ENCODE measurements around the gene GNPDA1. TPM values are rescaled to one million over a fixed set of nuclear protein-coding genes. Genes with fewer than 3 reads are reported as not detected.

Gene GNPDA1
- total RNA-seq, 5 donors from 2014 or later (not counting 1 experiment from before 2014, with no cell fraction given), result 12.6 to 30.3 (median 29.3) TPM

DNA sequence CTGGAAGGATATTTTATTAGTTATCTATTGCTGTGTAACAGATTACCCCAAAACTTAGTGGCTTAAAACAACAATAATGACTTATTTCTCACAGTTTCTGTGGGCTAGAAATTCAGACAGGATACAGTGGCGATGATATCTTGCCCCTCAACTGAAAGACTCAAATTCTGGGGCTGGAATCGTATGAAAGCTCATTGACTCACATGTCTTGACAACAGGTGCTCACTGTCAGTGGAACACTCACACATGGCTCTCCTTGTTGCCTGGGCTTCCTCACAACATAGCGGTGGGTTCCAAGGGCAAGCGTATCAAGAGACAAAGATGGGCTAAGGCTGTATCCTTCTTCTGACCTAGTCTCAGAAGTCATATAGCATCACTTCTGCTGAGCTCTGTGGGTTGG lies 3.7 kb upstream of the GNPDA1 start:
- DNase-seq (peak in 1 of 35 experiments; percentile 40), ATAC-seq (replicated peaks in 1 of 4) (peak in 3 of 4 experiments; percentile 10 to 27 (median 16))
- Mint-ChIP-seq H3K27ac (peak overlapping the region; percentile 93), H3K4me1 (peaks cover 43 to 73% (median 62%) of the 10 kb centered on the region in 3 donors), H3K9me3 (peaks cover 0 to 3% (median 3%) of the 10 kb centered on the region in 3 donors), H3K27me3 (no peaks in the 10 kb centered on the region), H3K36me3 (no peaks in the 10 kb centered on the region), H3K4me3 (peak overlapping the region; percentile 54 to 78 (median 67))
- POLR2A ChIA-PET, result interaction anchor here (0.6 to 0.9 kb wide), 6 partner anchors 28 to 93 kb away, joined by 3 to 11 read pairs (median 4); no protein-coding TSS in a partner anchor
- Histone ChIP-seq H3K4me3 (ENCODE audit: control insufficient read depth in 1 of 2, extremely low read depth in 1 of 2, low read length in 1 of 2) (no peak overlapping the region), H3K36me3 (ENCODE audit: control insufficient read depth in 2 of 2, extremely low read depth in 1 of 2, insufficient read depth in 1 of 2, low read length in 1 of 2) (no peaks in the 10 kb centered on the region), H3K9me3 (no peaks in the 10 kb centered on the region), H3K4me1 (ENCODE audit: control insufficient read depth in 1 of 2, extremely low read depth in 1 of 2, insufficient read depth in 2 of 2, low read length in 2 of 2) (peaks cover 21 to 68% of the 10 kb centered on the region in 2 experiments), H3K27ac (ENCODE audit: low read length) (peak overlapping the region; percentile 77), H3K27me3 (replicated peaks in 1 of 2; ENCODE audit: control insufficient read depth in 2 of 2, extremely low read depth in 1 of 2, insufficient read depth in 2 of 2, low read length in 1 of 2) (no peaks in the 10 kb centered on the region)
- 29% methylated on average over 2 of the region's 4 CpGs for WGBS (ENCODE audit: insufficient coverage)
- CTCF ChIA-PET, result interaction anchor here (0.6 to 5.7 kb wide), 15 partner anchors 8 to 693 kb away, joined by 3 to 48 read pairs (median 4); partner anchors contain the start of genes NDFIP1 (in 1 of the 2) and RNF14 (in 1 of the 2)

DNA sequence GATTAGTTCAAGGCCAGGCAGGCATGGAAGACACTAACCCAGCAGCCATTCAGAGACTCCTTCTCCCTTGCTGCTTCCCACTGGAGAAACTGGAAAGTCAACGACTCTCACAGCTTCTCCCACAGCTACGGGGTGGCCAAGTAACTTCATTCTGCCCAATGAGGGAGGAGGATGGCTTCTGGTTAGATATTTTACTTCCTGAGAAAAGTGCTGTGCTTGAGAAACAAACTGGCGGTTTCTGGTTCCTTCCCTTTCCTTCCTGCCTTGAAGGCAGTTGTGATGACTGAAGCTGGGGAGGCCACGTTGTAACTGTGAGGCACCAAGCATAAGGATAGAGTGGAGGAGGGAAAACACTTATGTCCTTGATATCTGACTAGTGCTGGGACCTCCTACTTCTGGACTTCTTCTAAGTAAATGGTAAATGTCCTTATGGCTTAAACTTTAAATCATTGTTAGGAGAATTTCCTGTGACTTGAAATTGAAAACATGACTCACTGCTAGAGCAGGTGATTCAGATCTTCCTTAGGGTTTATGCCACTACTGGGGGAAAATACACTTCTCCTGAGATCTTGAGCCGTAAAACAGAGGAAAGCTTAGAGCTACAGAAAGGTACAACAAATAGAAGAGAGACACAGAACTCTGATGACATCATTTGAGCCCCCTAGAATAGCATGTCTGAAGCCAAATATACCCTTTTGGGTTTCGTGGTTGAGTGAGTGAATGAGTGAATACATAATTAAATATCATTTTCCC lies 3.1 kb upstream of the GNPDA1 start:
- Histone ChIP-seq H3K27me3 (replicated peaks in 1 of 2; ENCODE audit: control insufficient read depth in 2 of 2, extremely low read depth in 1 of 2, insufficient read depth in 2 of 2, low read length in 1 of 2) (no peaks in the 10 kb centered on the region), H3K27ac (ENCODE audit: low read length) (peak overlapping the region; percentile 77), H3K4me3 (ENCODE audit: control insufficient read depth in 1 of 2, extremely low read depth in 1 of 2, low read length in 1 of 2) (peak overlapping the region in 1 of 2 donors; percentile 3), H3K9me3 (no peaks in the 10 kb centered on the region), H3K4me1 (ENCODE audit: control insufficient read depth in 1 of 2, extremely low read depth in 1 of 2, insufficient read depth in 2 of 2, low read length in 2 of 2) (peaks cover 21 to 69% of the 10 kb centered on the region in 2 experiments), H3K36me3 (ENCODE audit: control insufficient read depth in 2 of 2, extremely low read depth in 1 of 2, insufficient read depth in 1 of 2, low read length in 1 of 2) (no peaks in the 10 kb centered on the region)
- ChIA-PET POLR2A (interaction anchor here (0.5 to 0.9 kb wide), 8 partner anchors 9 to 1908 kb away, joined by 3 to 11 read pairs (median 3); no protein-coding TSS in a partner anchor), CTCF (interaction anchor here (0.6 to 5.7 kb wide), 21 partner anchors 9 to 349 kb away, joined by 3 to 48 read pairs (median 3); partner anchors contain the start of genes NDFIP1 (in 1 of the 2) and RNF14 (in 1 of the 2))
- peaks cover 0 to 3% (median 3%) of the 10 kb centered on the region in 3 donors for H3K9me3 Mint-ChIP-seq
- peak overlapping the region; percentile 54 to 78 (median 67) for H3K4me3 Mint-ChIP-seq
- peaks cover 43 to 76% (median 64%) of the 10 kb centered on the region in 3 donors for H3K4me1 Mint-ChIP-seq
- no peaks in the 10 kb centered on the region for H3K27me3 Mint-ChIP-seq
- DNase-seq (peak in 18 of 35 experiments; percentile 7 to 67 (median 18)), ATAC-seq (replicated peaks in 1 of 4) (peak; percentile 43 to 60 (median 50))
- no peaks in the 10 kb centered on the region for H3K36me3 Mint-ChIP-seq
- peak overlapping the region; percentile 93 for H3K27ac Mint-ChIP-seq
- WGBS (ENCODE audit: insufficient coverage), result 0% methylated on average over 2 of the region's 6 CpGs

DNA sequence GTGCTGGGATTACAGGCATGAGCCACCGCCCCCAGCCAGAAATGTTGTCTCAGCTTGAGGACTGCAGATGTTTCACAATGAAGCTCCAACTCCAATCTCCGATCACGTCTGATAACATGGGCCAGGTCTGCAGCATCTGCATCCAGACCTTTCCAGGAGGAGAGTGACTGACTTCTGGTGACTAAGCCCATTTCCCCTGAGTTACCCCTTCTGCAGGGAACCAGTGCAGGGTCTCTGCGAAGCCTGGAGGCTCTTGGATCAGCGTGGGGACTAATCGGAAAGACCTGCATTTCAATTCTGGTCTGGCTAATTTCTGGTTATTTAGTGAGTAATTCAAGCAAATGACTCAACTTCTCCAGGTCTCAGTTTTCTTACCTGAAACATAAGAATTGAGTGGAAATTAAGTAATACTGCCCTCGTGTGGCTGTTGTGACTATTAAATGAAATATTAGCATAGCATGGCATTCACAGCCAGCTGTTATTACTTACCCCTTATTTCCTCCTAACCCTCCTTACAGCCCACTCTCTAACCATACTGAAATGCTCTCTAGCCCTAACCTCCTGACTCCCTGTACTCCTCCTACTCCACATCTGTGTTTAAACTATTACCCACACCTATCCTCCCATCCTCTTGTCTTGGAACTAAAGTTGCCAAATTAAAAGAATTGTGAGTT lies 2.2 kb upstream of the GNPDA1 start:
- 22% methylated on average over 5 of the region's 7 CpGs for WGBS (ENCODE audit: insufficient coverage)
- H3K4me3 ChIP-seq (ENCODE audit: control insufficient read depth in 1 of 2, extremely low read depth in 1 of 2, low read length in 1 of 2), result no peak overlapping the region
- H3K36me3 ChIP-seq (ENCODE audit: control insufficient read depth in 2 of 2, extremely low read depth in 1 of 2, insufficient read depth in 1 of 2, low read length in 1 of 2), result no peaks in the 10 kb centered on the region
- no peaks in the 10 kb centered on the region for H3K36me3 Mint-ChIP-seq
- DNase-seq (peak in 18 of 35 experiments; percentile 9 to 81 (median 35)), ATAC-seq (replicated peaks in 1 of 4) (peak; percentile 17 to 50 (median 20))
- H3K4me3 Mint-ChIP-seq, result peak overlapping the region; percentile 28 to 78 (median 54)
- H3K4me1 Mint-ChIP-seq, result peaks cover 43 to 76% (median 64%) of the 10 kb centered on the region in 3 donors
- H3K27ac ChIP-seq (ENCODE audit: low read length), result peak overlapping the region; percentile 77
- CTCF ChIA-PET, result interaction anchor here (0.6 to 5.7 kb wide), 17 partner anchors 8 to 323 kb away, joined by 3 to 48 read pairs (median 3); partner anchors contain the start of genes NDFIP1 (in 1 of the 2) and RNF14 (in 1 of the 2)
- no peaks in the 10 kb centered on the region for H3K9me3 Mint-ChIP-seq
- POLR2A ChIA-PET, result interaction anchor here (0.5 to 0.8 kb wide), 4 partner anchors 8 to 1907 kb away, joined by 3 to 8 read pairs (median 3); no protein-coding TSS in a partner anchor
- no peaks in the 10 kb centered on the region for H3K27me3 Mint-ChIP-seq
- H3K27ac Mint-ChIP-seq, result peak overlapping the region; percentile 93
- no peaks in the 10 kb centered on the region for H3K9me3 ChIP-seq
- no peaks in the 10 kb centered on the region for H3K27me3 ChIP-seq (replicated peaks in 1 of 2; ENCODE audit: control insufficient read depth in 2 of 2, extremely low read depth in 1 of 2, insufficient read depth in 2 of 2, low read length in 1 of 2)
- peaks cover 21 to 69% of the 10 kb centered on the region in 2 experiments for H3K4me1 ChIP-seq (ENCODE audit: control insufficient read depth in 1 of 2, extremely low read depth in 1 of 2, insufficient read depth in 2 of 2, low read length in 2 of 2)

DNA sequence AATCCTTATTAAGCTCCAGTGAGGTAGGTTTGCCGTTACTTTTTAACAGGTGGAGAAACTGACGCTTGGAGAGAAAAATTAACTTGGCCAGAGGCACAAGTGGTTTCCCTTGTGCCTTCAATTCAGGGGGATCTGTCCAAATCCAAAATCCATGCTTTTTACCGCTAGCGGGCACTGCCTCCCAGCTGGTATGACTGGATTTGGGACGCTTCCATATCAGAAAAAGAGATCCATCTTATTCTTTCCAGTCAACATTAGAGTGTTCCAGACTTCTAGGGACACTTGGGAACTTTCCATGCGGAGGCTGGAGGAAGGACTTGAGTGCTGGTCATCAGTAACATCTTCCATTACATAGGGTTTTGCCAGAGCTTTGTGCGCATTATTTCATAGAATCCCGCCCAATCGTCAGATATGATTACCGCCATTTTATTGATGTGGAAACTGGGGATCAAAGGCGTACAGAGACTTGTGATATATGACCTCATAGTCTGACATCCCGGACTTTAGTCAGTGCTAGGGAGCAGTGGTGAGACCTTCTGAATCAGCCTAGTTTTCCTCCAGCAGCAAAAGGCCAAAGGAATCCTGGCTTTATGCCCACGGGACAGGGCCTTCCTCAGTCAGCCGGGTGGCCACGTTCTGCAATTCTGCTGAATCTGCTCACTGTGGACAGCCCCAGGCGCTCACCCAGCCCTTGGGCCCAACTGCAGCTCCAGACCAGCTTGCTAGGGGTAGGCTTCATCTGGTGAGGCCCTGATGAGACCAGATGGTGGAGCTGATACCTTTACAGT lies 1.1 kb upstream of the GNPDA1 start:
- POLR2A ChIA-PET, result interaction anchor here (0.5 to 0.9 kb wide), 3 partner anchors 11 to 109 kb away, joined by 3 to 8 read pairs (median 5); no protein-coding TSS in a partner anchor
- no peak overlapping the region for H3K4me3 ChIP-seq (ENCODE audit: control insufficient read depth in 1 of 2, extremely low read depth in 1 of 2, low read length in 1 of 2)
- H3K36me3 ChIP-seq (ENCODE audit: control insufficient read depth in 2 of 2, extremely low read depth in 1 of 2, insufficient read depth in 1 of 2, low read length in 1 of 2), result no peaks in the 10 kb centered on the region
- H3K9me3 Mint-ChIP-seq, result no peaks in the 10 kb centered on the region
- H3K36me3 Mint-ChIP-seq, result peaks cover 5% of the 10 kb centered on the region
- WGBS (ENCODE audit: insufficient coverage), result 94% methylated on average over 11 of the region's 16 CpGs
- ATAC-seq (replicated peaks in 1 of 4) (no peak), DNase-seq (no peak)
- peak overlapping the region; percentile 78 to 87 (median 85) for H3K4me3 Mint-ChIP-seq
- H3K27me3 Mint-ChIP-seq, result no peaks in the 10 kb centered on the region
- H3K27me3 ChIP-seq (replicated peaks in 1 of 2; ENCODE audit: control insufficient read depth in 2 of 2, extremely low read depth in 1 of 2, insufficient read depth in 2 of 2, low read length in 1 of 2), result no peaks in the 10 kb centered on the region
- no peaks in the 10 kb centered on the region for H3K9me3 ChIP-seq
- peaks cover 21 to 69% of the 10 kb centered on the region in 2 experiments for H3K4me1 ChIP-seq (ENCODE audit: control insufficient read depth in 1 of 2, extremely low read depth in 1 of 2, insufficient read depth in 2 of 2, low read length in 2 of 2)
- H3K27ac ChIP-seq (ENCODE audit: low read length), result no peak overlapping the region
- CTCF ChIA-PET, result interaction anchor here (0.5 to 5.7 kb wide), 12 partner anchors 11 to 129 kb away, joined by 3 to 48 read pairs (median 3); partner anchors contain the start of genes NDFIP1 (in 1 of the 2) and RNF14 (in 1 of the 2)
- peaks cover 52 to 81% (median 69%) of the 10 kb centered on the region in 3 donors for H3K4me1 Mint-ChIP-seq
- peak overlapping the region; percentile 93 to 95 for H3K27ac Mint-ChIP-seq

DNA sequence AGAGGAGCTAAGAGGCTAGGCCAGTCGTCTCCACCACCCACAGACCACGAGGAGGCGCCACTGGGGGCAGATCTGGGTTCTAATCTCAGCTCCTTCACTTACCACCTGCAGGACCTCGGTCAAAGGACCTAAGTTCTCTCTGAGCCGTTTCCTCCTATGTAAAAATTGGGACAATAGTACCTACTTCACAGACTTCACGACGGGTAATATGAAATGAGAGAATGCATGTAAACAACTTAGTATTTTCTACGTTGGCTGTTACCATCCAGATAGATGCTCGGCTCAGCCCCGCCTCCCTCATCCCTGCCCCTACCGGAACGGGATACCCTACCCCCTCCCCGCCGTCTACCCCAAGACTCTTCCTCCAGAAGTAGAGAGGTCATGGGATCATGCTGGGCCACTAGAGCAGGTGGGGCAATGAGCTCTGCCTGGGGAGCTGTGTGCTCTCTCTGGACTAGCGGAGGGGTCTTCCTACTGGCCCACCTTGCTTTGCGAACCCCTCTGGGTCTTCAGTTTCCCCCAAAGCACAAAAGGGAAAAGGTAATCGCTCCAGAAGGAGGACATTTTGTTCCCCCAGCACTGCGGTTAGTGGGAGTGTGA lies 541 bp downstream of the GNPDA1 start:
- Histone ChIP-seq H3K4me3 (ENCODE audit: control insufficient read depth in 1 of 2, extremely low read depth in 1 of 2, low read length in 1 of 2) (peak overlapping the region; percentile 69 to 78), H3K36me3 (ENCODE audit: control insufficient read depth in 2 of 2, extremely low read depth in 1 of 2, insufficient read depth in 1 of 2, low read length in 1 of 2) (no peaks in the 10 kb centered on the region), H3K27ac (ENCODE audit: low read length) (peak overlapping the region; percentile 57), H3K9me3 (no peaks in the 10 kb centered on the region), H3K4me1 (ENCODE audit: control insufficient read depth in 1 of 2, extremely low read depth in 1 of 2, insufficient read depth in 2 of 2, low read length in 2 of 2) (peaks cover 29 to 64% of the 10 kb centered on the region in 2 experiments), H3K27me3 (replicated peaks in 1 of 2; ENCODE audit: control insufficient read depth in 2 of 2, extremely low read depth in 1 of 2, insufficient read depth in 2 of 2, low read length in 1 of 2) (no peaks in the 10 kb centered on the region)
- POLR2A ChIA-PET, result interaction anchor here in 1 of 2 donors (0.7 to 1.0 kb wide), 3 partner anchors 97 to 98 kb away, joined by 3 read pairs; no protein-coding TSS in a partner anchor
- Mint-ChIP-seq H3K36me3 (peaks cover 11% of the 10 kb centered on the region), H3K4me1 (peaks cover 60 to 78% (median 63%) of the 10 kb centered on the region in 3 donors), H3K27me3 (no peaks in the 10 kb centered on the region), H3K4me3 (peak overlapping the region; percentile 78 to 84 (median 79)), H3K27ac (peak overlapping the region; percentile 78 to 86), H3K9me3 (no peaks in the 10 kb centered on the region)
- DNase-seq (peak in 25 of 35 experiments; percentile 11 to 62 (median 37)), ATAC-seq (replicated peaks in 1 of 4) (peak; percentile 4 to 25 (median 14))
- 16% methylated on average over 4 of the region's 18 CpGs for WGBS (ENCODE audit: insufficient coverage)
- CTCF ChIA-PET, result interaction anchor here (0.6 to 5.7 kb wide), 30 partner anchors 8 to 430 kb away, joined by 3 to 48 read pairs (median 4); partner anchors contain the start of genes RNF14 (in 2 of the 2), NDFIP1 (in 1 of the 2) and RELL2 (in 1 of the 2)
